GM12878 (cell line): ENCODE data around the gene BCO1. TPM values are rescaled to one million over a fixed set of nuclear protein-coding genes. Genes with fewer than 3 reads are reported as not detected.

Source experiments
- ATAC-seq: fragments of 200-7000 bp; cut with Tn5 transposase; 3 replicates; pipeline ENCODE4 v1.9.1; 2020; ENCODE audit warnings: mild to moderate bottlenecking, moderate library complexity
- BruUV-seq: library from RNA; stranded (reverse); fragments of 400-500 nt; replicated peaks from 2 replicates; lab custom pipeline; 2021; lab: Mats Ljungman, UMichigan
- CTCF ChIA-PET: fragments of 300-600 bp; sonication (Branson Sonifier 250); formaldehyde crosslinking; extraction: SDS; loops from one replicate; lab custom pipeline; 2021; ENCODE audit warnings: inconsistent platforms; lab: Yijun Ruan, JAX
- POLR2A ChIA-PET: fragments of 350-600 bp; formaldehyde crosslinking; extraction: SDS; loops from one replicate; lab custom pipeline; 2021; ENCODE audit warnings: inconsistent platforms; lab: Charles Lee
- RAD21 ChIA-PET: fragments of 300-600 bp; sonication (Branson Sonifier 250); formaldehyde crosslinking; loops from one replicate; lab custom pipeline; 2023; ENCODE audit warnings: antibody characterized with exemption; ENCODE audit not compliant: unreplicated experiment; lab: Charles Lee
- SMC1A ChIA-PET: fragments of 300-600 bp; sonication (Branson Sonifier 250); formaldehyde crosslinking; loops from one replicate; lab custom pipeline; 2023; ENCODE audit not compliant: unreplicated experiment, uncharacterized antibody; lab: Charles Lee
- DNase-seq: peaks from one replicate; pipeline ENCODE4 v3.0.0-alpha.2; 2011; ENCODE audit warnings: low read depth, low spot score
- FAIRE-seq: peaks from 3 replicates; lab custom pipeline; 2011; peaks lifted over from hg19 to GRCh38; lab: Jason Lieb, UNC
- H2AFZ ChIP-seq: 2 replicates; pipeline ENCODE4 v1.6.0; 2011; ENCODE audit warnings: low read depth, low read length, control low read depth; ENCODE audit not compliant: control insufficient read depth
- H3K27ac ChIP-seq: 2 replicates; pipeline ENCODE4 v1.5.1; 2011; ENCODE audit warnings: control low read depth; ENCODE audit not compliant: control insufficient read depth, insufficient read depth
- H3K27me3 ChIP-seq, 2 experiments: replicated peaks in 1 of 2; 2 replicates each; pipeline versions ENCODE4 v1.6.0 to v1.6.1; 2011; ENCODE audit warnings: low read length in 1 of 2; ENCODE audit not compliant: control insufficient read depth in 2 of 2, insufficient read depth in 2 of 2
- H3K36me3 ChIP-seq, 2 experiments: 2 replicates each; pipeline ENCODE4 v1.5.1; 2011; ENCODE audit warnings: low read length in 1 of 2; ENCODE audit not compliant: control insufficient read depth in 2 of 2, insufficient read depth in 2 of 2
- H3K4me1 ChIP-seq: 2 replicates; pipeline ENCODE4 v1.6.1; 2011; ENCODE audit warnings: mild to moderate bottlenecking, low read length, moderate library complexity, mixed read lengths; ENCODE audit not compliant: control insufficient read depth, insufficient read depth
- H3K4me2 ChIP-seq: 2 replicates; pipeline ENCODE4 v1.6.0; 2011; ENCODE audit warnings: control low read depth; ENCODE audit not compliant: control insufficient read depth, insufficient read depth
- H3K4me3 ChIP-seq: fragments of 200-600 bp; sonication (generic); 2 replicates; pipeline ENCODE4 v1.5.1; 2016
- H3K79me2 ChIP-seq: 2 replicates; pipeline ENCODE4 v1.6.0; 2011; ENCODE audit warnings: low read length; ENCODE audit not compliant: control insufficient read depth, insufficient read depth
- H3K9ac ChIP-seq: 2 replicates; pipeline ENCODE4 v1.8.0; 2011; ENCODE audit warnings: low read length, control low read depth, mixed read lengths; ENCODE audit not compliant: control insufficient read depth, insufficient read depth
- H3K9me3 ChIP-seq: replicated peaks from 3 replicates; pipeline ENCODE4 v1.5.1; 2011; ENCODE audit warnings: mild to moderate bottlenecking, low read length; ENCODE audit not compliant: control insufficient read depth, insufficient read depth
- H4K20me1 ChIP-seq: 2 replicates; pipeline ENCODE4 v1.6.0; 2011; ENCODE audit not compliant: control insufficient read depth, insufficient read depth
- CHD2 ChIP-seq: IDR thresholded peaks from 2 replicates; pipeline ENCODE4 v1.6.1; 2011; ENCODE audit warnings: low read depth, low read length, improper control_type of control experiment, borderline replicate concordance
- DPF2 ChIP-seq: fragments of 450-650 bp; IDR thresholded peaks from 2 replicates; pipeline ENCODE4 v1.6.1; 2017; ENCODE audit warnings: mild to moderate bottlenecking
- ETV6 ChIP-seq, 2 experiments: fragments of 450-650 bp in 1 of 2; IDR thresholded peaks in 1 of 2; conservative IDR thresholded peaks in 1 of 2; 2 replicates each; pipeline ENCODE4 v1.6.1; 2014; ENCODE audit warnings: antibody characterized with exemption in 1 of 2, borderline replicate concordance in 1 of 2, low read depth in 1 of 2, mild to moderate bottlenecking in 1 of 2, moderate library complexity in 1 of 2
- FOS ChIP-seq: IDR thresholded peaks from 3 replicates; pipeline ENCODE4 v1.6.1; 2011; ENCODE audit warnings: borderline replicate concordance; ENCODE audit not compliant: insufficient read length; ENCODE audit errors: extremely low read depth
- HDAC6 ChIP-seq: fragments of 200-600 bp; sonication (generic); IDR thresholded peaks from one replicate; pipeline ENCODE4 v1.8.0; 2017; ENCODE audit warnings: antibody characterized with exemption; ENCODE audit not compliant: unreplicated experiment
- KLF5 ChIP-seq: fragments of 450-650 bp; IDR thresholded peaks from 2 replicates; pipeline ENCODE4 v1.6.1; 2014; ENCODE audit warnings: mild to moderate bottlenecking; ENCODE audit not compliant: partially characterized antibody
- NR2C1 ChIP-seq: fragments of 450-650 bp; IDR thresholded peaks from 2 replicates; pipeline ENCODE4 v1.6.1; 2017; ENCODE audit warnings: antibody characterized with exemption, mild to moderate bottlenecking, moderate library complexity
- PAX5 ChIP-seq: IDR thresholded peaks from 2 replicates; pipeline ENCODE4 v1.6.1; 2011; ENCODE audit warnings: low read depth, low read length, borderline replicate concordance
- PKNOX1 ChIP-seq: fragments of 450-650 bp; IDR thresholded peaks from 2 replicates; pipeline ENCODE4 v1.6.1; 2016; ENCODE audit warnings: mild to moderate bottlenecking
- PRDM15 ChIP-seq: fragments of 450-650 bp; formaldehyde crosslinking; IDR thresholded peaks from 2 replicates; pipeline ENCODE4 v1.4.0; 2020; ENCODE audit warnings: mild to moderate bottlenecking, moderate library complexity
- RUNX3 ChIP-seq: IDR thresholded peaks from 2 replicates; pipeline ENCODE4 v1.6.1; 2012; ENCODE audit warnings: low read length, inconsistent platforms
- SIX5 ChIP-seq: IDR thresholded peaks from 2 replicates; pipeline ENCODE4 v1.6.1; 2011; ENCODE audit warnings: mild to moderate bottlenecking, low read depth, low read length, moderate library complexity; ENCODE audit not compliant: severe bottlenecking
- SMAD5 ChIP-seq: IDR thresholded peaks from 2 replicates; pipeline ENCODE4 v1.6.1; 2016; ENCODE audit warnings: antibody characterized with exemption, low read depth
- TAF1 ChIP-seq: IDR thresholded peaks from 2 replicates; pipeline ENCODE4 v1.6.1; 2011; ENCODE audit warnings: mild to moderate bottlenecking, low read depth, low read length, borderline replicate concordance
- ZNF207 ChIP-seq: fragments of 450-650 bp; IDR thresholded peaks from 2 replicates; pipeline ENCODE4 v1.6.1; 2014; ENCODE audit warnings: antibody characterized with exemption, mild to moderate bottlenecking, borderline replicate concordance
- WGBS: methylation state at CpG from one replicate; pipeline ENCODE4 v1.1.6; 2016; ENCODE audit warnings: low lambda C conversion rate; ENCODE audit not compliant: insufficient replicate concordance, insufficient coverage; ENCODE audit errors: missing lambda C conversion rate; 5-methylcytosine and 5-hydroxymethylcytosine counted together
- in situ Hi-C: fragments of 300-500 bp; cut with MboI; formaldehyde crosslinking; loops from 9 replicates; pipeline ENCODE4 v1.14.3; 2018; ENCODE audit warnings: mixed read lengths
- intact Hi-C: fragments of 100-400 bp; cut with micrococcal nuclease; formaldehyde crosslinking; loops from one replicate; pipeline ENCODE4 v1.14.2; 2022; ENCODE audit not compliant: unreplicated experiment
- polyA plus RNA-seq, 11 experiments: library from polyadenylated mRNA; depleted of rRNA in 4 of 11; unstranded in 6 of 11; stranded (reverse) in 5 of 11; fragments of >200 nt; fragmentation: Nextera tagmentation in 4 of 11; fragmentation: Illumina TruSeq in 1 of 11; extraction: Ambion mirVana in 4 of 11; extraction: Trizol in 1 of 11; gene quantifications; 1 replicate in 1 of 11; 2 replicates in 10 of 11; pipeline versions ENCODE4 v1.2.1 to v1.2.3, GENCODE V29; 2011 to 2016; ENCODE audit warnings: inconsistent platforms in 2 of 11, missing spikeins in 2 of 11, low read depth in 1 of 11
- total RNA-seq, 4 experiments: library from RNA; depleted of rRNA in 3 of 4; stranded (reverse); fragments of >200 nt in 3 of 4; fragmentation: Illumina TruSeq in 1 of 4; extraction: Trizol in 1 of 4; gene quantifications; 2 replicates each; pipeline versions ENCODE4 v1.2.1 to v1.2.3, GENCODE V29; 2013 to 2021

The BCO1 gene
- total and polyA plus RNA-seq, 10 of the 15 experiments (the other 5 are each of a cell fraction or from before 2014, with no cell fraction given): 0.09 to 0.21 (median 0.14) TPM; not detected in 7

GRCh38 chr16:81280393-81280792 is 41.9 kb downstream of the BCO1 start:
- RAD21 ChIA-PET: no interaction called here
- POLR2A ChIA-PET: no interaction called here
- intact Hi-C loops: no loop called here
- Histone ChIP-seq H3K79me2 (no peaks in the 10 kb centered on the region), H2AFZ (no peak overlapping the region), H4K20me1 (no peaks in the 10 kb centered on the region), H3K4me1 (no peaks in the 10 kb centered on the region), H3K36me3 (no peaks in the 10 kb centered on the region)
- 32% methylated on average over 3 of the region's 3 CpGs for WGBS
- DNase-seq: no peak
- no peak for TF ChIP-seq SMAD5
- no peak for TF ChIP-seq NR2C1
- TF ChIP-seq SIX5: no peak
- no peak for TF ChIP-seq ETV6 (conservative IDR thresholded peaks at IDR 0.05 in 1 of 2, IDR thresholded peaks at IDR 0.05 in 1 of 2; ENCODE audit: borderline replicate concordance in 1 of 2, low read depth in 1 of 2)
- no peak for TF ChIP-seq TAF1
- no peak for TF ChIP-seq DPF2
- TF ChIP-seq ZNF207: no peak
- TF ChIP-seq, all 136 proteins: peak for 0
- CTCF ChIA-PET: no interaction called here
- no peak for ATAC-seq
- H3K27ac ChIP-seq: no peak overlapping the region
- no peaks in the 10 kb centered on the region; a peak in 2 of 4 replicates for H3K27me3 ChIP-seq
- no peak for FAIRE-seq
- no peak overlapping the region for H3K4me3 ChIP-seq
- H3K9me3 ChIP-seq: no peaks in the 10 kb centered on the region
- in situ Hi-C loops: no loop called here
- SMC1A ChIA-PET: interaction anchor here (0.6 kb wide), 1 partner anchor 644 kb away, joined by 3 read pairs; no protein-coding TSS in a partner anchor
- H3K4me2 ChIP-seq: no peak overlapping the region
- no TSS peak for BruUV-seq
- no peak overlapping the region for H3K9ac ChIP-seq

GRCh38 chr16:81283044-81283443 is 44.6 kb downstream of the BCO1 start:
- Histone ChIP-seq H3K36me3 (no peaks in the 10 kb centered on the region), H3K4me2 (no peak overlapping the region), H3K79me2 (no peaks in the 10 kb centered on the region), H3K27ac (no peak overlapping the region), H3K4me3 (no peak overlapping the region), H3K9ac (no peak overlapping the region), H4K20me1 (no peaks in the 10 kb centered on the region), H2AFZ (no peak overlapping the region), H3K9me3 (no peaks in the 10 kb centered on the region), H3K27me3 (no peaks in the 10 kb centered on the region; a peak in 2 of 4 replicates), H3K4me1 (no peaks in the 10 kb centered on the region)
- RAD21 ChIA-PET: no interaction called here
- in situ Hi-C loops (no loop called here), intact Hi-C loops (no loop called here)
- BruUV-seq: no TSS peak
- DNase-seq (no peak), FAIRE-seq (no peak), ATAC-seq (no peak)
- 73% methylated on average over 3 of the region's 3 CpGs for WGBS
- POLR2A ChIA-PET: no interaction called here
- SMC1A ChIA-PET: no interaction called here
- CTCF ChIA-PET: no interaction called here
- TF ChIP-seq CHD2: no peak
- TF ChIP-seq PKNOX1: no peak
- TF ChIP-seq KLF5: no peak
- no peak for TF ChIP-seq RUNX3
- TF ChIP-seq PAX5: no peak
- TF ChIP-seq FOS: no peak
- TF ChIP-seq PRDM15: no peak
- no peak for TF ChIP-seq HDAC6
